Measurements from ENCODE around the gene AP1G2.
"Not testable (repeated sequence)": the region's sequence is repeated elsewhere in the genome, so short reads cannot be mapped to it uniquely, and the experiment has no call there.

Gene AP1G2

GRCh38 chr14:23538050-23538718 lies 29.4 kb downstream of the AP1G2 start:
- no peak for DNase-seq (ENCODE audit: low read depth in 2 of 2)

- DNase-seq (ENCODE audit: low read depth in 2 of 2): no peak
Measured at GRCh38 chr14:23537351-23538049, 30.1 kb downstream of the AP1G2 start.

- not testable (repeated sequence) for DNase-seq (ENCODE audit: low read depth in 2 of 2)
Measured at GRCh38 chr14:23536906-23537305, 30.7 kb downstream of the AP1G2 start.

- DNase-seq (ENCODE audit: low read depth in 2 of 2): no peak
Measured at GRCh38 chr14:23536494-23536893, 31.1 kb downstream of the AP1G2 start.

GRCh38 chr14:23535943-23536342 lies 31.6 kb downstream of the AP1G2 start:
- no peak for DNase-seq (ENCODE audit: low read depth in 2 of 2)

- no peak for DNase-seq (ENCODE audit: low read depth in 2 of 2)
Measured at GRCh38 chr14:23533652-23534435, 33.7 kb downstream of the AP1G2 start.

GRCh38 chr14:23532658-23533057 lies 34.9 kb downstream of the AP1G2 start:
- no peak for DNase-seq (ENCODE audit: low read depth in 2 of 2)

- no peak for DNase-seq (ENCODE audit: low read depth in 2 of 2)
Measured at GRCh38 chr14:23531391-23531790, 36.2 kb downstream of the AP1G2 start.

GRCh38 chr14:23530375-23531055 lies 37.1 kb downstream of the AP1G2 start:
- DNase-seq (ENCODE audit: low read depth in 2 of 2): no peak

GRCh38 chr14:23529016-23529415 lies 38.6 kb downstream of the AP1G2 start:
- DNase-seq (ENCODE audit: low read depth in 2 of 2): no peak

GRCh38 chr14:23528555-23528954 lies 39.0 kb downstream of the AP1G2 start:
- DNase-seq (ENCODE audit: low read depth in 2 of 2): no peak

- no peak for DNase-seq (ENCODE audit: low read depth in 2 of 2)
Measured at GRCh38 chr14:23525611-23526010, 42.0 kb downstream of the AP1G2 start.

- no peak for DNase-seq (ENCODE audit: low read depth in 2 of 2)
Measured at GRCh38 chr14:23524954-23525353, 42.6 kb downstream of the AP1G2 start.

- no peak for DNase-seq (ENCODE audit: low read depth in 2 of 2)
Measured at GRCh38 chr14:23523229-23524016, 44.2 kb downstream of the AP1G2 start.

- no peak for DNase-seq (ENCODE audit: low read depth in 2 of 2)
Measured at GRCh38 chr14:23522643-23523198, 44.9 kb downstream of the AP1G2 start.

- no peak for DNase-seq (ENCODE audit: low read depth in 2 of 2)
Measured at GRCh38 chr14:23521785-23522640, 45.6 kb downstream of the AP1G2 start.

- DNase-seq (ENCODE audit: low read depth in 2 of 2): no peak
Measured at GRCh38 chr14:23520899-23521533, 46.6 kb downstream of the AP1G2 start.

- no peak for DNase-seq (ENCODE audit: low read depth in 2 of 2)
Measured at GRCh38 chr14:23518709-23519108, 48.9 kb downstream of the AP1G2 start.

- DNase-seq (ENCODE audit: low read depth in 2 of 2): no peak
Measured at GRCh38 chr14:23517650-23518326, 49.8 kb downstream of the AP1G2 start.
